Naive thymus-derived CD8-positive, alpha-beta T cell (primary cell): ENCODE results near the gene CCDC83. TPM values are rescaled to one million over a fixed set of nuclear protein-coding genes. Genes with fewer than 3 reads are reported as not detected.

Source experiments
- ATAC-seq, 2 donors: fragments of 150-1000 bp; cut with Tn5 transposase in 1 of 2; sonication (Bioruptor Pico), chemical (Tn5 transposase) in 1 of 2; 1 replicate in 1 of 2; 2 replicates in 1 of 2; pipeline ENCODE4 v1.10.0; 2021; ENCODE audit warnings: mild to moderate bottlenecking in 2 of 2, moderate library complexity in 2 of 2
- POLR2A ChIA-PET: fragments of 350-600 bp; sonication (Branson Sonifier 250); formaldehyde crosslinking; loops from one replicate; lab custom pipeline; 2021; ENCODE audit warnings: antibody characterized with exemption; lab: Charles Lee
- DNase-seq, 10 donors: peaks; one replicate each; pipeline versions ENCODE4 v3.0.0 to v3.0.0-alpha.2; 2020 to 2022
- H3K27ac Mint-ChIP-seq, 10 donors: one replicate each; pipeline ENCODE4 v1.8.0; 2020 to 2022; ENCODE audit warnings: mild to moderate bottlenecking in 10 of 10, mixed read lengths in 10 of 10, moderate library complexity in 4 of 10, inconsistent platforms in 1 of 10
- H3K27me3 Mint-ChIP-seq, 5 donors: one replicate each; pipeline ENCODE4 v1.8.0; 2021 to 2022; ENCODE audit warnings: mixed read lengths in 5 of 5
- H3K36me3 Mint-ChIP-seq, 3 donors: one replicate each; pipeline ENCODE4 v1.8.0; 2020 to 2022; ENCODE audit warnings: mixed read lengths in 3 of 3, mild to moderate bottlenecking in 2 of 3, inconsistent platforms in 1 of 3
- H3K4me1 Mint-ChIP-seq, 4 donors: one replicate each; pipeline ENCODE4 v1.8.0; 2021 to 2022; ENCODE audit warnings: mixed read lengths in 4 of 4
- H3K4me3 Mint-ChIP-seq, 10 donors: one replicate each; pipeline ENCODE4 v1.8.0; 2020 to 2022; ENCODE audit warnings: mild to moderate bottlenecking in 10 of 10, mixed read lengths in 10 of 10, moderate library complexity in 6 of 10, inconsistent platforms in 1 of 10
- H3K9me3 Mint-ChIP-seq, 9 donors: one replicate each; pipeline ENCODE4 v1.8.0; 2020 to 2022; ENCODE audit warnings: mixed read lengths in 9 of 9, mild to moderate bottlenecking in 3 of 9, inconsistent platforms in 1 of 9, moderate library complexity in 1 of 9
- polyA plus RNA-seq, 3 donors: library from polyadenylated mRNA; unstranded; fragments of 300-500 nt; fragmentation: Illumina TruSeq; gene quantifications; one replicate each; pipeline ENCODE4 v1.2.3, GENCODE V29; 2021
- total RNA-seq, 8 experiments: library from RNA in 2 of 8; stranded (reverse) in 2 of 8; gene quantifications; one replicate each; pipeline ENCODE4 v1.2.3 and lab custom pipeline; 2021 to 2026

The CCDC83 gene
- total RNA-seq (not detected), polyA plus RNA-seq (not detected), total RNA-seq (lab: John Stamatoyannopoulos, UW) (0 to 0.09 (median 0) reads per million in 6 experiments)

- Mint-ChIP-seq H3K27ac (peak within 1 kb of the TSS; percentile 85 to 98 (median 94)), H3K4me1 (peaks cover 3 to 10% (median 9%) of the 10 kb centered on the region in 4 donors), H3K36me3 (no peaks in the 10 kb centered on the region), H3K27me3 (peaks cover 0 to 7% (median 2%) of the 10 kb centered on the region in 5 donors), H3K9me3 (no peaks in the 10 kb centered on the region), H3K4me3 (peak within 1 kb of the TSS; percentile 87 to 95 (median 91))
- no peak for ATAC-seq
- no peak for DNase-seq
- POLR2A ChIA-PET: interaction anchor here (0.7 to 1.8 kb wide), 9 partner anchors 32 to 363 kb away, joined by 3 to 5 read pairs (median 3); partner anchors contain the start of genes PICALM, TMEM126A and TMEM126B
These were observed at the start of gene CCDC83 for GRCh38 chr11:85855341-85855656. TSS of gene CCDC83 (plus strand) at chr11:85855383. CDS start at chr11:85865124, 9,741 bp downstream.

GRCh38 chr11:85805387-85805786 lies 49.8 kb upstream of the CCDC83 start:
- no peak overlapping the region for H3K4me3 Mint-ChIP-seq
- DNase-seq: no peak
- H3K36me3 Mint-ChIP-seq: peaks cover 5 to 6% (median 5%) of the 10 kb centered on the region in 3 donors
- H3K27ac Mint-ChIP-seq: no peak overlapping the region
- peaks cover 0 to 12% (median 2%) of the 10 kb centered on the region in 9 donors for H3K9me3 Mint-ChIP-seq
- no peak for ATAC-seq
- H3K4me1 Mint-ChIP-seq: peaks cover 24 to 63% (median 41%) of the 10 kb centered on the region in 4 donors
- POLR2A ChIA-PET: no interaction called here
- no peaks in the 10 kb centered on the region for H3K27me3 Mint-ChIP-seq

- Mint-ChIP-seq H3K27ac (peak overlapping the region in 1 of 10 donors; percentile 57), H3K9me3 (peaks cover 0 to 6% (median under 1%) of the 10 kb centered on the region in 9 donors), H3K36me3 (peaks cover 0 to 2% (median under 1%) of the 10 kb centered on the region in 3 donors), H3K27me3 (no peaks in the 10 kb centered on the region), H3K4me3 (no peak overlapping the region), H3K4me1 (peaks cover 19 to 60% (median 36%) of the 10 kb centered on the region in 4 donors)
- POLR2A ChIA-PET: no interaction called here
- ATAC-seq: no peak
- no peak for DNase-seq
These were observed 49.2 kb upstream of the CCDC83 start for GRCh38 chr11:85806016-85806415.

GRCh38 chr11:85806876-85807275 lies 48.3 kb upstream of the CCDC83 start:
- Mint-ChIP-seq H3K4me3 (no peak overlapping the region), H3K36me3 (peaks cover 0 to 1% (median 0%) of the 10 kb centered on the region in 3 donors), H3K27me3 (no peaks in the 10 kb centered on the region), H3K4me1 (peaks cover 20 to 60% (median 39%) of the 10 kb centered on the region in 4 donors), H3K27ac (no peak overlapping the region), H3K9me3 (peaks cover 0 to 2% (median 0%) of the 10 kb centered on the region in 9 donors)
- POLR2A ChIA-PET: interaction anchor here (0.6 kb wide), 2 partner anchors 10 to 48 kb away, joined by 3 to 5 read pairs; no protein-coding TSS in a partner anchor
- no peak for ATAC-seq
- DNase-seq: no peak

GRCh38 chr11:85809191-85809590 lies 46.0 kb upstream of the CCDC83 start:
- H3K36me3 Mint-ChIP-seq: no peaks in the 10 kb centered on the region
- POLR2A ChIA-PET: interaction anchor here (0.8 to 2.8 kb wide), 8 partner anchors 12 to 161 kb away, joined by 3 to 27 read pairs (median 8); no protein-coding TSS in a partner anchor
- H3K9me3 Mint-ChIP-seq: no peaks in the 10 kb centered on the region
- ATAC-seq (peak; percentile 46 to 74), DNase-seq (peak in 6 of 10 donors; percentile 13 to 63 (median 52))
- H3K27me3 Mint-ChIP-seq: peaks cover 0 to 8% (median 0%) of the 10 kb centered on the region in 5 donors
- peak overlapping the region; percentile 20 to 97 (median 93) for H3K4me3 Mint-ChIP-seq
- H3K4me1 Mint-ChIP-seq: peaks cover 24 to 56% (median 39%) of the 10 kb centered on the region in 4 donors
- peak overlapping the region; percentile 10 to 97 (median 94) for H3K27ac Mint-ChIP-seq

- H3K27ac Mint-ChIP-seq: peak overlapping the region; percentile 87 to 97 (median 94)
- no peaks in the 10 kb centered on the region for H3K36me3 Mint-ChIP-seq
- no peaks in the 10 kb centered on the region for H3K9me3 Mint-ChIP-seq
- DNase-seq (peak in 5 of 10 donors; percentile 12 to 65 (median 25)), ATAC-seq (peak; percentile 14 to 31)
- H3K4me1 Mint-ChIP-seq: peaks cover 24 to 50% (median 37%) of the 10 kb centered on the region in 4 donors
- H3K4me3 Mint-ChIP-seq: peak overlapping the region; percentile 88 to 97 (median 93)
- POLR2A ChIA-PET: interaction anchor here (0.8 to 2.8 kb wide), 10 partner anchors 12 to 182 kb away, joined by 3 to 27 read pairs (median 6); no protein-coding TSS in a partner anchor
- peaks cover 0 to 8% (median 0%) of the 10 kb centered on the region in 5 donors for H3K27me3 Mint-ChIP-seq
These were observed 45.3 kb upstream of the CCDC83 start for GRCh38 chr11:85809863-85810262.

GRCh38 chr11:85810521-85810870 lies 44.7 kb upstream of the CCDC83 start:
- POLR2A ChIA-PET: interaction anchor here (0.8 to 2.8 kb wide), 9 partner anchors 12 to 183 kb away, joined by 3 to 27 read pairs (median 6); no protein-coding TSS in a partner anchor
- peak overlapping the region; percentile 88 to 97 (median 93) for H3K4me3 Mint-ChIP-seq
- peak overlapping the region; percentile 87 to 97 (median 94) for H3K27ac Mint-ChIP-seq
- H3K9me3 Mint-ChIP-seq: no peaks in the 10 kb centered on the region
- DNase-seq (peak in 2 of 10 donors; percentile 25 to 41), ATAC-seq (peak; percentile 5 to 14)
- peaks cover 23 to 44% (median 36%) of the 10 kb centered on the region in 4 donors for H3K4me1 Mint-ChIP-seq
- H3K27me3 Mint-ChIP-seq: peaks cover 0 to 8% (median 0%) of the 10 kb centered on the region in 5 donors
- no peaks in the 10 kb centered on the region for H3K36me3 Mint-ChIP-seq

- Mint-ChIP-seq H3K4me3 (peak within 1 kb of the TSS; percentile 88 to 97 (median 93)), H3K27me3 (peaks cover 0 to 8% (median 0%) of the 10 kb centered on the region in 5 donors), H3K4me1 (peaks cover 23 to 39% (median 36%) of the 10 kb centered on the region in 4 donors), H3K9me3 (no peaks in the 10 kb centered on the region), H3K27ac (peak within 1 kb of the TSS; percentile 87 to 97 (median 94)), H3K36me3 (no peaks in the 10 kb centered on the region)
- DNase-seq (peak; percentile 61 to 78 (median 72)), ATAC-seq (peak; percentile 78 to 89)
- POLR2A ChIA-PET: interaction anchor here (0.8 to 2.8 kb wide), 8 partner anchors 11 to 183 kb away, joined by 3 to 27 read pairs (median 6); no protein-coding TSS in a partner anchor
These were observed 44.1 kb upstream of the CCDC83 start, which contains the start of gene SYTL2 for GRCh38 chr11:85810871-85811611. TSS of gene SYTL2 (minus strand) at chr11:85811141. CDS start at chr11:85757725, 53,416 bp downstream.

GRCh38 chr11:85811624-85812023 lies 43.6 kb upstream of the CCDC83 start:
- Mint-ChIP-seq H3K36me3 (no peaks in the 10 kb centered on the region), H3K27me3 (peaks cover 0 to 8% (median 0%) of the 10 kb centered on the region in 5 donors), H3K4me1 (peaks cover 21 to 37% (median 32%) of the 10 kb centered on the region in 4 donors), H3K27ac (peak overlapping the region; percentile 74 to 97 (median 93)), H3K4me3 (peak overlapping the region; percentile 81 to 97 (median 91)), H3K9me3 (no peaks in the 10 kb centered on the region)
- ATAC-seq (no peak), DNase-seq (no peak)
- POLR2A ChIA-PET: interaction anchor here (1.6 to 1.9 kb wide), 2 partner anchors 12 to 148 kb away, joined by 3 to 6 read pairs; no protein-coding TSS in a partner anchor

GRCh38 chr11:85813721-85814120 lies 41.5 kb upstream of the CCDC83 start:
- ATAC-seq (no peak), DNase-seq (no peak)
- POLR2A ChIA-PET: interaction anchor here (1.0 to 1.3 kb wide), 2 partner anchors 9 to 150 kb away, joined by 3 read pairs; no protein-coding TSS in a partner anchor
- peaks cover 19 to 31% (median 29%) of the 10 kb centered on the region in 4 donors for H3K4me1 Mint-ChIP-seq
- H3K9me3 Mint-ChIP-seq: no peaks in the 10 kb centered on the region
- H3K27ac Mint-ChIP-seq: peak overlapping the region in 3 of 10 donors; percentile 4 to 85 (median 78)
- peak overlapping the region in 3 of 10 donors; percentile 1 to 30 (median 8) for H3K4me3 Mint-ChIP-seq
- no peaks in the 10 kb centered on the region for H3K36me3 Mint-ChIP-seq
- H3K27me3 Mint-ChIP-seq: peaks cover 0 to 8% (median 0%) of the 10 kb centered on the region in 5 donors

GRCh38 chr11:85815186-85815931 lies 39.8 kb upstream of the CCDC83 start:
- Mint-ChIP-seq H3K4me3 (no peak overlapping the region), H3K4me1 (peaks cover 12 to 14% (median 13%) of the 10 kb centered on the region in 4 donors), H3K27me3 (peaks cover 0 to 8% (median 0%) of the 10 kb centered on the region in 5 donors), H3K27ac (no peak overlapping the region), H3K36me3 (no peaks in the 10 kb centered on the region), H3K9me3 (no peaks in the 10 kb centered on the region)
- DNase-seq: no peak
- no peak for ATAC-seq
- POLR2A ChIA-PET: no interaction called here

- DNase-seq (no peak), ATAC-seq (no peak)
- no peaks in the 10 kb centered on the region for H3K27me3 Mint-ChIP-seq
- H3K4me3 Mint-ChIP-seq: no peak overlapping the region
- H3K4me1 Mint-ChIP-seq: peaks cover 13 to 36% (median 31%) of the 10 kb centered on the region in 4 donors
- no peaks in the 10 kb centered on the region for H3K36me3 Mint-ChIP-seq
- POLR2A ChIA-PET: no interaction called here
- no peaks in the 10 kb centered on the region for H3K9me3 Mint-ChIP-seq
- H3K27ac Mint-ChIP-seq: no peak overlapping the region
These were observed 35.7 kb upstream of the CCDC83 start for GRCh38 chr11:85819441-85819840.
